HepG2 (cell line): Measurements from ENCODE around the gene AUP1. TPM values are rescaled to one million over a fixed set of nuclear protein-coding genes. Genes with fewer than 3 reads are reported as not detected.

Source experiments
- ATRX ChIP-seq: sonication (generic); formaldehyde crosslinking; IDR thresholded peaks from 2 replicates; pipeline ENCODE4 v1.4.0; 2020; ENCODE audit warnings: missing genetic modification reagents, borderline replicate concordance
- EED ChIP-seq: sonication (generic); formaldehyde crosslinking; IDR thresholded peaks from 2 replicates; pipeline ENCODE4 v1.5.0; 2020; ENCODE audit warnings: mild to moderate bottlenecking, missing genetic modification reagents
- FOXO1 ChIP-seq: sonication (generic); formaldehyde crosslinking; IDR thresholded peaks from 2 replicates; pipeline ENCODE4 v1.4.0; 2020; ENCODE audit warnings: missing genetic modification reagents
- GTF3A ChIP-seq: sonication (generic); formaldehyde crosslinking; conservative IDR thresholded peaks from 2 replicates; pipeline ENCODE4 v1.4.0; 2020; ENCODE audit warnings: mild to moderate bottlenecking, missing genetic modification reagents
- HMGXB4 ChIP-seq, 2 experiments: sonication (generic) in 1 of 2; formaldehyde crosslinking in 1 of 2; IDR thresholded peaks; 2 replicates each; pipeline versions ENCODE4 v1.4.0 to v1.6.1; 2018 to 2020; ENCODE audit warnings: missing genetic modification reagents in 2 of 2, borderline replicate concordance in 1 of 2, low read depth in 1 of 2, mild to moderate bottlenecking in 1 of 2, missing biosample characterization in 1 of 2
- PHB2 ChIP-seq: fragments of 450-650 bp; IDR thresholded peaks from 2 replicates; pipeline ENCODE4 v1.6.1; 2018; ENCODE audit not compliant: partially characterized antibody
- POLR2AphosphoS5 ChIP-seq: IDR thresholded peaks from 2 replicates; pipeline ENCODE4 v1.6.1; 2012; ENCODE audit warnings: low read depth, low read length
- RFX1 ChIP-seq: fragments of 450-650 bp; IDR thresholded peaks from 2 replicates; pipeline ENCODE4 v1.6.1; 2017
- SNAPC2 ChIP-seq: sonication (generic); formaldehyde crosslinking; IDR thresholded peaks from 2 replicates; pipeline ENCODE4 v1.8.1; 2022; ENCODE audit warnings: mild to moderate bottlenecking, missing genetic modification reagents
- TBP ChIP-seq: sonication (generic); formaldehyde crosslinking; IDR thresholded peaks from 2 replicates; pipeline ENCODE4 v1.5.0; 2020; ENCODE audit warnings: missing genetic modification reagents
- ZFP36 ChIP-seq: fragments of 150-350 bp; IDR thresholded peaks from 2 replicates; pipeline ENCODE4 v1.6.1; 2018; ENCODE audit warnings: borderline replicate concordance, low read length, low read depth; ENCODE audit not compliant: partially characterized antibody
- ZFP41 ChIP-seq: sonication (generic); formaldehyde crosslinking; IDR thresholded peaks from 2 replicates; pipeline ENCODE4 v1.4.0; 2020; ENCODE audit warnings: mild to moderate bottlenecking, missing genetic modification reagents, borderline replicate concordance
- ZNF549 ChIP-seq: sonication (generic); formaldehyde crosslinking; IDR thresholded peaks from 2 replicates; pipeline ENCODE4 v1.5.0; 2020; ENCODE audit warnings: missing genetic modification reagents
- ZNF598 ChIP-seq: sonication (generic); formaldehyde crosslinking; IDR thresholded peaks from 2 replicates; pipeline ENCODE4 v1.5.1; 2020; ENCODE audit warnings: mild to moderate bottlenecking, missing genetic modification reagents, borderline replicate concordance
- ZNF670 ChIP-seq: sonication (generic); formaldehyde crosslinking; IDR thresholded peaks from 2 replicates; pipeline ENCODE4 v1.8.0; 2022; ENCODE audit warnings: mild to moderate bottlenecking, missing genetic modification reagents, borderline replicate concordance
- ZNF713 ChIP-seq: sonication (generic); formaldehyde crosslinking; IDR thresholded peaks from 2 replicates; pipeline ENCODE4 v1.4.0; 2020; ENCODE audit warnings: mild to moderate bottlenecking, missing genetic modification reagents
- ZNF720 ChIP-seq: sonication (generic); formaldehyde crosslinking; IDR thresholded peaks from 2 replicates; pipeline ENCODE4 v1.4.0; 2020; ENCODE audit warnings: missing genetic modification reagents
- ZNF75D ChIP-seq: sonication (generic); formaldehyde crosslinking; IDR thresholded peaks from 2 replicates; pipeline ENCODE4 v1.8.1; 2023; ENCODE audit warnings: missing genetic modification reagents, mild to moderate bottlenecking, borderline replicate concordance
- polyA plus RNA-seq, 8 experiments: library from polyadenylated mRNA; depleted of rRNA in 3 of 8; stranded (reverse) in 7 of 8; unstranded in 1 of 8; fragments of >200 nt; fragmentation: Illumina TruSeq in 4 of 8; extraction: Trizol in 4 of 8; gene quantifications; 2 replicates each; pipeline versions ENCODE4 v1.2.1 to v1.2.3, GENCODE V29; 2011 to 2016; ENCODE audit warnings: low read depth in 4 of 8, missing spikeins in 1 of 8, mixed read lengths in 1 of 8; ENCODE audit not compliant: insufficient read depth in 1 of 8
- total RNA-seq, 5 experiments: library from RNA; depleted of rRNA; stranded (reverse); fragments of >200 nt; fragmentation: Illumina TruSeq; extraction: Trizol; gene quantifications; 2 replicates each; pipeline ENCODE4 v1.2.3, GENCODE V29; 2016; ENCODE audit warnings: low read depth in 1 of 5
- TF ChIP-seq, protein P1 (sequence below): sonication (generic); formaldehyde crosslinking; IDR thresholded peaks from 2 replicates; pipeline ENCODE4 v1.8.1; 2023; ENCODE audit warnings: missing genetic modification reagents, inconsistent platforms, borderline replicate concordance
- TF ChIP-seq, protein P2 (sequence below): sonication (generic); formaldehyde crosslinking; IDR thresholded peaks from 2 replicates; pipeline ENCODE4 v1.8.1; 2022; ENCODE audit warnings: low read depth, mild to moderate bottlenecking, missing genetic modification reagents
- TF ChIP-seq, protein P3 (sequence below): sonication (generic); formaldehyde crosslinking; IDR thresholded peaks from 2 replicates; pipeline ENCODE4 v1.5.0; 2020; ENCODE audit warnings: mild to moderate bottlenecking, missing genetic modification reagents
- TF ChIP-seq, protein P4 (sequence below): IDR thresholded peaks from 2 replicates; pipeline ENCODE4 v1.6.1; 2016; ENCODE audit warnings: mild to moderate bottlenecking, missing biosample characterization, missing genetic modification reagents

The AUP1 gene
- total and polyA plus RNA-seq, 2 of the 13 experiments (the other 11 are each of a cell fraction or from before 2014, with no cell fraction given): 174 to 267 TPM

GRCh38 chr2:74554820-74555531 lies 25.5 kb upstream of the AUP1 start (continued):
- TF ChIP-seq, protein P1, sequence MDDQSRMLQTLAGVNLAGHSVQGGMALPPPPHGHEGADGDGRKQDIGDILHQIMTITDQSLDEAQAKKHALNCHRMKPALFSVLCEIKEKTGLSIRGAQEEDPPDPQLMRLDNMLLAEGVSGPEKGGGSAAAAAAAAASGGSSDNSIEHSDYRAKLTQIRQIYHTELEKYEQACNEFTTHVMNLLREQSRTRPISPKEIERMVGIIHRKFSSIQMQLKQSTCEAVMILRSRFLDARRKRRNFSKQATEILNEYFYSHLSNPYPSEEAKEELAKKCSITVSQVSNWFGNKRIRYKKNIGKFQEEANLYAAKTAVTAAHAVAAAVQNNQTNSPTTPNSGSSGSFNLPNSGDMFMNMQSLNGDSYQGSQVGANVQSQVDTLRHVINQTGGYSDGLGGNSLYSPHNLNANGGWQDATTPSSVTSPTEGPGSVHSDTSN (CRISPR knock-in tag): no peak
- TF ChIP-seq FOXO1 (CRISPR knock-in tag): no peak
- no peak for TF ChIP-seq SNAPC2 (CRISPR knock-in tag)
- TF ChIP-seq ZFP36: no peak
- TF ChIP-seq GTF3A (CRISPR knock-in tag): no peak
- TF ChIP-seq, protein P2, sequence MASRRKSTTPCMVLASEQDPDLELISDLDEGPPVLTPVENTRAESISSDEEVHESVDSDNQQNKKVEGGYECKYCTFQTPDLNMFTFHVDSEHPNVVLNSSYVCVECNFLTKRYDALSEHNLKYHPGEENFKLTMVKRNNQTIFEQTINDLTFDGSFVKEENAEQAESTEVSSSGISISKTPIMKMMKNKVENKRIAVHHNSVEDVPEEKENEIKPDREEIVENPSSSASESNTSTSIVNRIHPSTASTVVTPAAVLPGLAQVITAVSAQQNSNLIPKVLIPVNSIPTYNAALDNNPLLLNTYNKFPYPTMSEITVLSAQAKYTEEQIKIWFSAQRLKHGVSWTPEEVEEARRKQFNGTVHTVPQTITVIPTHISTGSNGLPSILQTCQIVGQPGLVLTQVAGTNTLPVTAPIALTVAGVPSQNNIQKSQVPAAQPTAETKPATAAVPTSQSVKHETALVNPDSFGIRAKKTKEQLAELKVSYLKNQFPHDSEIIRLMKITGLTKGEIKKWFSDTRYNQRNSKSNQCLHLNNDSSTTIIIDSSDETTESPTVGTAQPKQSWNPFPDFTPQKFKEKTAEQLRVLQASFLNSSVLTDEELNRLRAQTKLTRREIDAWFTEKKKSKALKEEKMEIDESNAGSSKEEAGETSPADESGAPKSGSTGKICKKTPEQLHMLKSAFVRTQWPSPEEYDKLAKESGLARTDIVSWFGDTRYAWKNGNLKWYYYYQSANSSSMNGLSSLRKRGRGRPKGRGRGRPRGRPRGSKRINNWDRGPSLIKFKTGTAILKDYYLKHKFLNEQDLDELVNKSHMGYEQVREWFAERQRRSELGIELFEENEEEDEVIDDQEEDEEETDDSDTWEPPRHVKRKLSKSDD (CRISPR knock-in tag): 0 out of 2 replicates have a peak, but pooled peaks have one; percentile 38
- TF ChIP-seq RFX1: no peak
- TF ChIP-seq TBP (CRISPR knock-in tag): no peak
- 0 out of 2 replicates have a peak, but pooled peaks have one; percentile 42 for TF ChIP-seq ZNF713 (CRISPR knock-in tag)
- TF ChIP-seq ATRX (CRISPR knock-in tag): no peak
- no peak for TF ChIP-seq ZNF549 (CRISPR knock-in tag)
- TF ChIP-seq ZNF598: no peak
- TF ChIP-seq ZNF75D (CRISPR knock-in tag): no peak
- TF ChIP-seq, protein P3, sequence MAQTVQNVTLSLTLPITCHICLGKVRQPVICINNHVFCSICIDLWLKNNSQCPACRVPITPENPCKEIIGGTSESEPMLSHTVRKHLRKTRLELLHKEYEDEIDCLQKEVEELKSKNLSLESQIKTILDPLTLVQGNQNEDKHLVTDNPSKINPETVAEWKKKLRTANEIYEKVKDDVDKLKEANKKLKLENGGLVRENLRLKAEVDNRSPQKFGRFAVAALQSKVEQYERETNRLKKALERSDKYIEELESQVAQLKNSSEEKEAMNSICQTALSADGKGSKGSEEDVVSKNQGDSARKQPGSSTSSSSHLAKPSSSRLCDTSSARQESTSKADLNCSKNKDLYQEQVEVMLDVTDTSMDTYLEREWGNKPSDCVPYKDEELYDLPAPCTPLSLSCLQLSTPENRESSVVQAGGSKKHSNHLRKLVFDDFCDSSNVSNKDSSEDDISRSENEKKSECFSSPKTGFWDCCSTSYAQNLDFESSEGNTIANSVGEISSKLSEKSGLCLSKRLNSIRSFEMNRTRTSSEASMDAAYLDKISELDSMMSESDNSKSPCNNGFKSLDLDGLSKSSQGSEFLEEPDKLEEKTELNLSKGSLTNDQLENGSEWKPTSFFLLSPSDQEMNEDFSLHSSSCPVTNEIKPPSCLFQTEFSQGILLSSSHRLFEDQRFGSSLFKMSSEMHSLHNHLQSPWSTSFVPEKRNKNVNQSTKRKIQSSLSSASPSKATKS (CRISPR knock-in tag): no peak
- no peak for TF ChIP-seq PHB2
- TF ChIP-seq ZNF720 (CRISPR knock-in tag): no peak
- no peak for TF ChIP-seq ZFP41 (CRISPR knock-in tag)
- no peak for TF ChIP-seq ZNF670
- 0 out of 2 replicates have a peak, but pooled peaks have one; percentile 4 for TF ChIP-seq EED (CRISPR knock-in tag)
- no peak for TF ChIP-seq HMGXB4 (CRISPR knock-in tag; IDR thresholded peaks at IDR 0.05; ENCODE audit: borderline replicate concordance in 1 of 2, low read depth in 1 of 2)
- TF ChIP-seq, protein P4, sequence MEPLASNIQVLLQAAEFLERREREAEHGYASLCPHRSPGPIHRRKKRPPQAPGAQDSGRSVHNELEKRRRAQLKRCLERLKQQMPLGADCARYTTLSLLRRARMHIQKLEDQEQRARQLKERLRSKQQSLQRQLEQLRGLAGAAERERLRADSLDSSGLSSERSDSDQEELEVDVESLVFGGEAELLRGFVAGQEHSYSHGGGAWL (CRISPR knock-in tag): no peak
- no peak for TF ChIP-seq POLR2AphosphoS5
